ENCODE data around the gene PCDHGA10. TPM values are rescaled to one million over a fixed set of nuclear protein-coding genes. Genes with fewer than 3 reads are reported as not detected.
"Not testable (repeated sequence)": the region's sequence is repeated elsewhere in the genome, so short reads cannot be mapped to it uniquely, and the experiment has no call there.

PCDHGA10 gene
- 4.2 TPM for total RNA-seq
- long read RNA-seq, full-length matches to known transcripts: 2 of 2 reads
- long read RNA-seq, partial matches to known transcripts: 0 of 2 reads
- long read RNA-seq, other reads (novel, unspliced or antisense): 0 of 2 reads

DNA sequence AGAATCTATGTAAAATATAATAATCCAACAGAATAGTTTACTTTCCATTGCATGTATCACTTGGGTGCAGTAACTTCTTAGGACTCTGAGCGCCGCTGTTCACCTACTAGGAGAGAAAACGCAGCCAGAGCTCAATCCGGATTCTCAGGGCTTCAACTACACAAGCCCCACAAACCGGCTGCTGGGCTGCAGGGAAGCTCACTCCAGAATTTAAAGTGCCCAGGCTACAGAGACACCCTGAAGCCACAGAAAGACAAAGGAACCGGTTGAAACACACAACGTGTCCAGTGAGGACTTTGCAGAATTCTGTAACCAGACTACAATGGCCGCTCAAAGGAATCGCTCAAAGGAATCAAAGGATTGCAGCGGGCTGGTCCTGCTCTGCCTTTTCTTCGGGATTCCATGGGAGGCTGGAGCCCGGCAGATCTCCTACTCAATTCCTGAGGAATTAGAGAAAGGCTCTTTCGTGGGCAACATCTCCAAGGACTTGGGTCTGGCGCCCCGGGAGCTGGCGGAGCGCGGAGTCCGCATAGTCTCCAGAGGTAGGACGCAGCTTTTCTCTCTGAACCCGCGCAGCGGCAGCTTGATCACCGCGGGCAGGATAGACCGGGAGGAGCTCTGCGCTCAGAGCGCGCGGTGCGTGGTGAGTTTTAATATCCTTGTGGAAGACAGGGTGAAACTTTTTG, at the start of gene PCDHGA10:
PCDHGA10 (plus strand) TSS at position 134 of the 686 bp plus-strand sequence; CDS start at position 323, 189 bp downstream.
- DNase-seq (ENCODE audit: low spot score): no peak

DNA sequence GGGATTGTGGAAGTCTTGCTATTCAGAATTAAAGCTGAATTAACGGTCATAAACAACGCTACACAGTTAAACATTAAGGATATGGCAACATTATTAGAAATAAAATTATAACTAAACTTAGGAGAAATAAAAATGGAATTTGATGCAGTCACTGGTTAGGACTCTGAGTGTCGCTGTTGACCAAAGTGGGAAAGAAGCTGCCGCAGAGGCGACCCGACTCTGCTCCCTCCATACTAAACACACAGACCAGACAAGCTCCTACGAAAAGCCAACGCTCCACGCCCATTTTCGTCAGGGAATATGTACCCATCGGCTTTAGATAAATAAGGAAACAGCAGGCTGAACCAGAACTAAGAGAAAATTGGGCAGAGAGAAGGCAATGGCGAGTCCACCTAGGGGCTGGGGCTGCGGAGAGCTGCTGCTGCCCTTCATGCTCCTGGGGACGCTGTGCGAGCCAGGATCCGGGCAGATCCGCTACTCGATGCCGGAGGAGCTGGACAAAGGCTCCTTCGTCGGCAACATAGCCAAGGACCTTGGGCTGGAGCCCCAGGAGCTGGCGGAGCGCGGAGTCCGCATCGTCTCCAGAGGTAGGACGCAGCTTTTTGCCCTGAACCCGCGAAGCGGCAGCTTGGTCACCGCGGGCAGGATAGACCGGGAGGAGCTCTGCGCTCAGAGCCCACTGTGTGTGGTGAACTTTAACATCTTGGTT, 48.7 kb upstream of the PCDHGA10 start, which contains the start of gene PCDHGA5:
PCDHGA5 (plus strand) TSS at position 211 of the 709 bp plus-strand sequence; CDS start at position 380, 169 bp downstream.
- peak; percentile 84 for DNase-seq (ENCODE audit: low spot score)

DNA sequence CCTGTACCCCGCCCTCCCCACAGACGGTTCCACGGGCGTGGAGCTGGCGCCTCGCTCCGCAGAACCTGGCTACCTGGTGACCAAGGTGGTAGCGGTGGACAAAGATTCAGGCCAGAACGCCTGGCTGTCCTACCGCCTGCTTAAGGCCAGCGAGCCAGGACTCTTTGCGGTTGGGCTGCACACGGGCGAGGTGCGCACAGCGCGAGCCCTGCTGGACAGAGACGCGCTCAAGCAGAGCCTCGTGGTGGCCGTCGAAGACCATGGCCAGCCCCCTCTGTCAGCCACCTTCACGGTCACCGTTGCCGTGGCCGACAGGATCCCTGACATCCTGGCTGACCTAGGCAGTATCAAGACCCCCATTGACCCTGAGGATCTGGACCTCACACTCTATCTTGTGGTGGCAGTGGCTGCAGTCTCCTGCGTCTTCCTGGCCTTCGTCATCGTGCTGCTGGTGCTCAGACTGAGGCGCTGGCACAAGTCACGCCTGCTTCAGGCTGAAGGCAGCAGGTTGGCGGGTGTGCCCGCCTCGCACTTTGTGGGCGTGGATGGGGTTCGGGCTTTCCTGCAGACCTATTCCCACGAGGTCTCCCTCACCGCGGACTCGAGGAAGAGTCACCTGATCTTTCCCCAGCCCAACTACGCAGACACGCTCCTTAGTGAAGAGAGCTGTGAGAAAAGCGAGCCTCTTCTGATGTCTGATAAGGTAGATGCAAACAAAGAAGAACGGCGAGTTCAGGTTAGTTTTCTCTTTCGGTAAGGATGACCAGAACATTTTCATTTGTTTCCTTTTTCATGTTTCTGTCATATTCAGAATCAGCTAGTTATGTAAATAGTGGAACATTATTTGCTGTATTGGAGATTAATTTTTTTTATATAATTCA, 46.5 kb upstream of the PCDHGA10 start:
- DNase-seq (ENCODE audit: low spot score): peak; percentile 62

DNA sequence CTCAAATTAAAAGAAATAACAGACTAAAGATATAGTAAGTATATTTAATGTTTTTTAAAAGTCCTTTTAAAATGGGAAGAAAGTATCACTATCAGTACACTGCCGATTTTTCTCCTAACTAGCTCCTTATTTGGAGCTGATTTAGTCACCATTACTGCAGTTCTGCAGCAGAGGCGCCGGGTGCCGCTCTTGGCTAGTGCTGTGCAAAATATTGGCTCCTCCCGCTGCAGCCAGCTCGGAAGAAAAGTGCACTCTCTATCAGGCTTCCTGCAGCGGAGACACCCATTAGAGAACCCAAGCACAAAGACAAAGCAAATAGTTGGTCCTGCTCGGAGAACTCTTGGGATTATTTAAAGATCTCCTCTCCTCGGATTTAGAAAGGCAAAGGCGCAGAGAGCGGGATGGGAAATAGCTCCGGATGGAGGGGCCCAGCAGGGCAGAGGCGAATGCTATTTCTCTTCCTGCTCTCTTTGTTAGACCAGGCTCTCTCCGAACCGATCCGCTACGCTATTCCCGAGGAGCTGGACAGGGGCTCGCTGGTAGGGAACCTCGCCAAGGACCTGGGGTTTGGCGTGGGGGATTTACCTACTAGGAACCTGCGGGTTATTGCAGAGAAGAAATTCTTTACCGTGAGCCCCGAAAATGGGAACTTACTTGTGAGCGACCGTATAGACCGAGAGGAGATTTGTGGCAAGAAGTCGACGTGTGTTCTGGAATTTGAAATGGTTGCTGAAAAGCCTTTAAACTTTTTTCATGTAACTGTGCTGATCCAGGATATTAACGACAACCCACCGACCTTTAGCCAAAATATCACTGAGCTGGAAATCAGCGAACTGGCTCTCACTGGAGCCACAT, 42.6 kb upstream of the PCDHGA10 start, which contains the start of gene PCDHGB3:
PCDHGB3 (plus strand) TSS at position 249 of the 855 bp plus-strand sequence; CDS start at position 402, 153 bp downstream.
- DNase-seq (ENCODE audit: low spot score): peak; percentile 67

DNA sequence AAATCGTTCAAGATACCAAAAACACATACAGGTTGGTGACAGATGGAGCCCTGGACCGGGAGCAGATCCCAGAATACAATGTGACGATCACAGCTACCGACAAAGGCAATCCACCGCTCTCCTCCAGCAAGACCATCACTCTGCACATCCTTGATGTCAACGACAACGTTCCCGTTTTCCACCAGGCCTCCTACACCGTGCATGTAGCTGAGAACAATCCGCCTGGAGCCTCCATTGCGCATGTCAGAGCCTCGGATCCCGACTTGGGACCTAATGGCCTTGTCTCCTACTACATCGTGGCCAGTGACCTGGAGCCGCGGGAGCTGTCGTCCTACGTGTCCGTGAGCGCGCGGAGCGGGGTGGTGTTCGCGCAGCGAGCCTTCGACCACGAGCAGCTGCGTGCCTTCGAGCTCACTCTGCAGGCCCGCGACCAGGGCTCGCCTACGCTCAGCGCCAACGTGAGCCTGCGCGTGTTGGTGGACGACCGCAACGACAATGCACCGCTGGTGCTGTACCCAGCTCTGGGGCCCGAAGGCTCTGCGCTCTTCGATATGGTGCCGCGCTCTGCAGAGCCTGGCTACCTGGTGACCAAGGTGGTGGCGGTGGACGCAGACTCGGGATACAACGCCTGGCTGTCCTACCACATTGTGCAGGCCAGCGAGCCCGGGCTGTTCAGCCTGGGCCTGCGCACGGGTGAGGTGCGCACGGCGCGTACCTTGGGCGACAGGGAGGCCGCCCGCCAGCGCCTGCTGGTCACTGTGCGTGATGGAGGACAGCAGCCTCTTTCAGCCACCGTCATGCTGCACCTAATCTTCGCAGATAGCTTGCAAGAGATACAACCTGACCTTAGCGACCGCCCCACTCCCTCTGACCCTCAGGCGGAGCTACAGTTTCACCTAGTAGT, 41.0 kb upstream of the PCDHGA10 start:
- DNase-seq (ENCODE audit: low spot score): no peak

DNA sequence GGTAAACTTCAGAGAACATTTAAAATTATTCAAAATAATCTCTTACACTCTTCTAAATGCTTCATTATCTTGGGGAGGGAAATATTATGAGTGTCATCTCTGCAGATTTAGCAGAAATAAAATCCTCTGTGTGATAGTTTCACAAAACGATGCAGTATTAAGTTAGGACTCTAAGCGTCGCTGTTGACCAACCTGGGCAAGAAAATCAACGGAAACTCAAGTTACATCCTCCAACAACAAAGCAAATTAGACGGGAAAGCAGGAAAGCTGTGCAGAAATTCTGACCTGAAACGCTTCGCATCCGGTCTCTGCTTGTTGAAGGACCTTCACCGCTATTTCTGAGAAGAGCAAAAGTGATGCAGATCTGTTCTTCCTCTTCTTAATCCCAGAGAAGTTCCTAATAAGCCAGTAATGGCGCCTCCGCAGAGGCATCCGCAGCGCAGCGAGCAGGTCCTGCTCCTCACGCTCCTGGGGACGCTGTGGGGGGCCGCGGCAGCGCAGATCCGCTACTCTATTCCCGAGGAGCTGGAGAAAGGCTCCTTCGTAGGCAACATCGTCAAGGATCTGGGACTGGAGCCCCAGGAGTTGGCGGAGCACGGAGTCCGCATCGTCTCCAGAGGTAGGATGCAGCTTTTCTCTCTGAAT, 39.0 kb upstream of the PCDHGA10 start, which contains the start of gene PCDHGA6:
PCDHGA6 (plus strand) TSS at position 219 of the 645 bp plus-strand sequence; CDS start at position 412, 193 bp downstream.
- peak; percentile 67 for DNase-seq (ENCODE audit: low spot score)

DNA sequence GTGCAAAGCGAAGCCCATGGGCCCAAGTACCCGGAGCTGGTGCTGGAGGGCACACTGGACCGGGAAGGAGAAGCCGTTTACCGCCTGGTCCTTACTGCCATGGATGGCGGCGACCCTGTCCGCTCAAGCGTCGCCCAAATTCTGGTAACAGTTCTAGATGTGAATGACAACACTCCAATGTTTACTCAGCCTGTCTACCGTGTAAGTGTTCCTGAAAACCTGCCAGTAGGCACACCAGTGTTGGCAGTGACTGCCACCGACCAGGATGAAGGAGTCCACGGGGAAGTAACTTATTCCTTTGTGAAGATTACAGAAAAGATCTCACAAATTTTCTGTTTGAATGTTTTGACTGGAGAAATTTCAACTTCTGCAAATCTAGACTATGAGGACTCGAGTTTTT, 38.2 kb upstream of the PCDHGA10 start:
- DNase-seq (ENCODE audit: low spot score): no peak

DNA sequence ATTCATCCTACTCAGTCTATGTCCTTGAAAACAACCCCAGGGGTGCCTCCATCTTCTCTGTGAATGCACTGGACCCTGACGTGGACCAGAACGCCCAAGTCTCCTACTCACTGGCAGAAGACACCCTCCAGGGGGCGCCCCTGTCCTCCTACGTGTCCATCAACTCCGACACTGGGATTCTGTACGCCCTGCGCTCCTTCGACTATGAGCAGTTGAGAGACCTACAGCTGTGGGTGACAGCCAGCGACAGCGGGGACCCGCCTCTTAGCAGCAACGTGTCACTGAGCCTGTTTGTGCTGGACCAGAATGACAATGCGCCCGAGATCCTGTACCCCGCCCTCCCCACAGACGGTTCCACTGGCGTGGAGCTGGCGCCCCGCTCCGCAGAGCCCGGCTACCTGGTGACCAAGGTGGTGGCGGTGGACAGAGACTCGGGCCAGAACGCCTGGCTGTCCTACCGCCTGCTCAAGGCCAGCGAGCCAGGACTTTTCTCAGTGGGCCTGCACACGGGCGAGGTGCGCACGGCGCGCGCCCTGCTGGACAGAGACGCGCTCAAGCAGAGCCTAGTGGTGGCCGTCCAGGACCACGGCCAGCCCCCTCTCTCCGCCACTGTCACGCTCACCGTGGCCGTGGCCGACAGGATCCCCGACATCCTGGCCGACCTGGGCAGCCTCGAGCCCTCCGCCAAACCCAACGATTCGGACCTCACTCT, 37.2 kb upstream of the PCDHGA10 start:
- peak; percentile 72 for DNase-seq (ENCODE audit: low spot score)

DNA sequence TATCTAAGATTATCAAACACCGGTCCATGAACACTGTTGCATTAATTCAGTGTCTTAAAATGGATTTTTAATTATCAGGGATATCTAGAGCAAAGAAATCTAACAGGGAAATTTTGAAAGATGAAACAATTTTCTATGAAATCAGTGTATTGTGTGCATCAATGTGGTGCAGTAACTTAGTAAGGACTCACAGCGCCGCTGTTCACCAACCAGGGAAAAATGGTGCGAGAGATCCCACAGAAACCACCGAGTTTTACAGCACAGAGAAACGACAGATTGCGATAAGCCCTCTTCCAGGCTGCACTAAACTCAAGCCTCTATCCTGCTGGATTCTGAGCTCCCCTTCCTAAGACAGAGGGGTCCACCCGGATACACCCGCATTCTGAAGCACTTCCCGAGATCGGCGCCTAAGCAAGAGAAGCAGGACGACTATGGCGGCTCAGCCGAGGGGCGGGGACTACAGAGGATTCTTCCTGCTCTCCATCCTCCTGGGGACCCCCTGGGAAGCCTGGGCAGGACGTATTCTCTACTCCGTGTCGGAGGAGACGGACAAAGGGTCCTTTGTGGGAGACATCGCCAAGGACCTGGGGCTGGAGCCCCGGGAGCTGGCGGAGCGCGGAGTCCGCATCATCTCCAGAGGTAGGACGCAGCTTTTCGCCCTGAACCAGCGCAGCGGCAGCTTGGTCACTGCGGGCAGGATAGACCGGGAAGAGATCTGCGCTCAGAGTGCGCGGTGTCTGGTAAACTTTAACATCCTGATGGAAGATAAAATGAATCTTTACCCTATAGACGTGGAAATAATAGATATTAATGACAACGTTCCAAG, 30.1 kb upstream of the PCDHGA10 start, which contains the start of gene PCDHGA7:
PCDHGA7 (plus strand) TSS at position 274 of the 826 bp plus-strand sequence; CDS start at position 432, 158 bp downstream.
- DNase-seq (ENCODE audit: low spot score): no peak

DNA sequence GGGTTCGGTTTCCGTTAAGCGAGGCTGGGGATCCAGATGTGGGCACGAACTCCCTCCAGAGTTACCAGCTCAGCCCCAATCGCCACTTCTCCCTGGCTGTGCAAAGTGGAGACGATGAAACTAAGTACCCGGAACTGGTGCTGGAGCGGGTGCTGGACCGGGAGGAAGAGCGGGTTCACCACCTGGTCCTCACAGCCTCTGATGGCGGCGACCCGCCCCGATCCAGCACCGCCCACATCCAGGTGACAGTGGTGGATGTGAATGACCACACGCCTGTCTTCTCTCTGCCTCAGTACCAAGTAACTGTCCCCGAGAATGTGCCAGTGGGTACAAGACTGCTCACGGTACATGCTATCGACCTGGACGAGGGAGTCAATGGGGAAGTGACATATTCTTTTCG, 29.4 kb upstream of the PCDHGA10 start:
- DNase-seq (ENCODE audit: low spot score): no peak

DNA sequence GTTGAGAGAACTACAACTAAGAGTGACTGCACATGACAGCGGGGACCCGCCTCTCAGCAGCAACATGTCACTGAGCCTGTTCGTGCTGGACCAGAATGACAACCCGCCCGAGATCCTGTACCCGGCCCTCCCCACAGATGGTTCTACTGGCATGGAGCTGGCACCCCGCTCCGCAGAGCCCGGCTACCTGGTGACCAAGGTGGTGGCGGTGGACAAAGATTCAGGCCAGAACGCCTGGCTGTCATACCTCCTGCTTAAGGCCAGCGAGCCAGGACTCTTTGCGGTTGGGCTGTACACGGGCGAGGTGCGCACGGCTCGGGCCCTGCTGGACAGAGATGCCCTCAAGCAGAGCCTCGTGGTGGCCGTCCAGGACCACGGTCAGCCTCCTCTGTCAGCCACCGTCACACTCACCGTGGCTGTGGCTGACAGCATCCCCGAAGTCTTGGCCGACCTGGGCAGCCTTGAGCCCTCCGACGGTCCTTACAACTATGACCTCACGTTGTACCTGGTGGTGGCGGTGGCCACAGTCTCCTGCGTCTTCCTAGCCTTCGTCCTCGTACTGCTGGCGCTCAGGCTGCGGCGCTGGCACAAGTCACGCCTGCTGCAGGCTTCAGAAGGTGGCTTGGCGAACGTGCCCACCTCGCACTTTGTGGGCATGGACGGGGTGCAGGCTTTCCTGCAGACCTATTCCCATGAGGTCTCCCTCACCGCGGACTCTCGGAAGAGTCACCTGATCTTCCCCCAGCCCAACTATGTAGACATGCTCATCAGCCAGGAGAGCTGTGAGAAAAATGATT, 28.1 kb upstream of the PCDHGA10 start:
- DNase-seq (ENCODE audit: low spot score): no peak

DNA sequence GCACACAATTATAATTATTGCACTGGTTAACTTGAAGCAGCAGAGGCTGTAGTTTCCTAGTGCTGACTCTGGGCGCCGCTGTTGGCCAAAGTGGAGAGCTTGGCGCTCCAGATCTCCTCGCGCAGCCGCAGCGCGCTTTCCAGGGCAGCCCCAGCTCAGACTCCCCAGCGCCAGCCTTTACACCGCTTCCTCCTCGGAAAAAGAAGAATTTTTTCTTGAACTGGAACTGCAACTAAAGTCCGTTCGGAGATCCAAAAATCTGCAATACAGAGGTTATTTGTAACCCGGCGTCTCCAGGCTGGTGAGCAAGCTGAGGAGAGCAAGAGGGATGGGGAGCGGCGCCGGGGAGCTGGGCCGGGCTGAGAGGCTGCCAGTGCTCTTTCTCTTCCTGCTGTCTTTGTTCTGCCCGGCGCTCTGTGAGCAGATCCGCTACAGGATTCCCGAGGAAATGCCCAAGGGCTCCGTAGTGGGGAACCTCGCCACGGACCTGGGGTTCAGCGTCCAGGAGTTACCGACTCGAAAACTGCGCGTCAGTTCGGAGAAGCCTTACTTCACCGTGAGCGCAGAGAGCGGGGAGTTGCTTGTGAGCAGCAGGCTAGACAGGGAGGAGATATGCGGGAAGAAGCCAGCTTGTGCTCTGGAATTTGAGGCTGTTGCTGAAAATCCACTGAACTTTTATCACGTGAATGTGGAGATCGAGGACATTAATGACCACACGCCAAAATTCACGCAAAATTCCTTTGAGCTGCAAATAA, 25.1 kb upstream of the PCDHGA10 start, which contains the start of gene PCDHGB4:
PCDHGB4 (plus strand) TSS at position 142 of the 755 bp plus-strand sequence; CDS start at position 329, 187 bp downstream.
- not testable (repeated sequence) for DNase-seq (ENCODE audit: low spot score)

DNA sequence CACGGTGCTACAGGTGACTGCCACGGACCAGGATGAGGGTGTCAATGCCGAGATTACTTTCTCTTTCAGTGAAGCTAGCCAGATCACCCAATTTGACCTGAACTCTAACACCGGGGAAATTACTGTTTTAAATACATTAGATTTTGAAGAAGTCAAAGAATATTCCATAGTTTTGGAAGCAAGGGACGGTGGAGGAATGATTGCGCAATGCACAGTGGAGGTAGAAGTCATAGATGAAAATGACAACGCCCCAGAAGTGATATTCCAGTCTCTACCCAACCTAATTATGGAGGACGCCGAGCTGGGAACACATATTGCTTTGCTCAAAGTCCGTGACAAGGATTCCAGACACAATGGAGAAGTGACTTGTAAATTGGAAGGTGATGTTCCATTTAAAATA, 24.1 kb upstream of the PCDHGA10 start:
- DNase-seq (ENCODE audit: low spot score): no peak

DNA sequence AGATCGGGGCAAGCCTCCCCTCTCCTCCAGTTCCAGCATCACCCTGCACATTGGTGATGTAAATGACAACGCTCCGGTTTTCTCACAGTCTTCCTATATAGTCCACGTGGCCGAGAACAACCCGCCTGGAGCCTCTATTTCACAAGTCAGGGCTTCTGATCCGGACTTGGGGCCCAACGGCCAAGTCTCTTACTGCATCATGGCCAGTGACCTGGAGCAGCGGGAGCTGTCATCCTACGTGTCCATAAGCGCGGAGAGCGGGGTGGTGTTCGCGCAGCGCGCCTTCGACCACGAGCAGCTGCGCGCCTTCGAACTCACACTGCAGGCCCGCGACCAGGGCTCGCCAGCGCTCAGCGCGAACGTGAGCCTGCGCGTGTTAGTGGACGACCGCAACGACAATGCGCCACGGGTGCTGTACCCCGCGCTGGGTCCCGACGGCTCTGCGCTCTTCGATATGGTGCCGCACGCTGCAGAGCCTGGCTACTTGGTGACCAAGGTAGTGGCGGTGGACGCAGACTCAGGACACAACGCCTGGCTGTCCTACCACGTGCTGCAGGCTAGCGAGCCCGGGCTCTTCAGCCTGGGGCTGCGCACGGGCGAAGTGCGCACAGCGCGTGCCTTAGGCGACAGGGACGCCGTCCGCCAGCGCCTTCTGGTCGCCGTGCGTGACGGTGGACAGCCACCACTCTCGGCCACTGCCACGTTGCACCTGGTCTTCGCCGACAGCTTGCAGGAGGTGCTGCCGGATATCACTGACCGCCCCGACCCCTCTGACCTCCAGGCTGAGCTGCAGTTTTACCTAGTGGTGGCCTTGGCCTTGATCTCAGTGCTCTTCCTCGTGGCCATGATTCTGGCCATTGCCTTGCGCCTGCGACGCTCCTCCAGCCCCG, 23.4 kb upstream of the PCDHGA10 start:
- no peak for DNase-seq (ENCODE audit: low spot score)
